GM12878 (cell line): Measurements from ENCODE around the gene CACNA2D3. TPM values are rescaled to one million over a fixed set of nuclear protein-coding genes. Genes with fewer than 3 reads are reported as not detected.

Experiments
- ATAC-seq: fragments of 200-7000 bp; cut with Tn5 transposase; 3 replicates; pipeline ENCODE4 v1.9.1; 2020; ENCODE audit warnings: mild to moderate bottlenecking, moderate library complexity
- BruUV-seq: library from RNA; stranded (reverse); fragments of 400-500 nt; replicated peaks from 2 replicates; lab custom pipeline; 2021; lab: Mats Ljungman, UMichigan
- CTCF ChIA-PET: fragments of 300-600 bp; sonication (Branson Sonifier 250); formaldehyde crosslinking; extraction: SDS; loops from one replicate; lab custom pipeline; 2021; ENCODE audit warnings: inconsistent platforms; lab: Yijun Ruan, JAX
- POLR2A ChIA-PET: fragments of 350-600 bp; formaldehyde crosslinking; extraction: SDS; loops from one replicate; lab custom pipeline; 2021; ENCODE audit warnings: inconsistent platforms; lab: Charles Lee
- RAD21 ChIA-PET: fragments of 300-600 bp; sonication (Branson Sonifier 250); formaldehyde crosslinking; loops from one replicate; lab custom pipeline; 2023; ENCODE audit warnings: antibody characterized with exemption; ENCODE audit not compliant: unreplicated experiment; lab: Charles Lee
- SMC1A ChIA-PET: fragments of 300-600 bp; sonication (Branson Sonifier 250); formaldehyde crosslinking; loops from one replicate; lab custom pipeline; 2023; ENCODE audit not compliant: unreplicated experiment, uncharacterized antibody; lab: Charles Lee
- DNase-seq: peaks from one replicate; pipeline ENCODE4 v3.0.0-alpha.2; 2011; ENCODE audit warnings: low read depth, low spot score
- FAIRE-seq: peaks from 3 replicates; lab custom pipeline; 2011; peaks lifted over from hg19 to GRCh38; lab: Jason Lieb, UNC
- H2AFZ ChIP-seq: 2 replicates; pipeline ENCODE4 v1.6.0; 2011; ENCODE audit warnings: low read depth, low read length, control low read depth; ENCODE audit not compliant: control insufficient read depth
- H3K27ac ChIP-seq: 2 replicates; pipeline ENCODE4 v1.5.1; 2011; ENCODE audit warnings: control low read depth; ENCODE audit not compliant: control insufficient read depth, insufficient read depth
- H3K27me3 ChIP-seq, 2 experiments: replicated peaks in 1 of 2; 2 replicates each; pipeline versions ENCODE4 v1.6.0 to v1.6.1; 2011; ENCODE audit warnings: low read length in 1 of 2; ENCODE audit not compliant: control insufficient read depth in 2 of 2, insufficient read depth in 2 of 2
- H3K36me3 ChIP-seq, 2 experiments: 2 replicates each; pipeline ENCODE4 v1.5.1; 2011; ENCODE audit warnings: low read length in 1 of 2; ENCODE audit not compliant: control insufficient read depth in 2 of 2, insufficient read depth in 2 of 2
- H3K4me1 ChIP-seq: 2 replicates; pipeline ENCODE4 v1.6.1; 2011; ENCODE audit warnings: mild to moderate bottlenecking, low read length, moderate library complexity, mixed read lengths; ENCODE audit not compliant: control insufficient read depth, insufficient read depth
- H3K4me2 ChIP-seq: 2 replicates; pipeline ENCODE4 v1.6.0; 2011; ENCODE audit warnings: control low read depth; ENCODE audit not compliant: control insufficient read depth, insufficient read depth
- H3K4me3 ChIP-seq: fragments of 200-600 bp; sonication (generic); 2 replicates; pipeline ENCODE4 v1.5.1; 2016
- H3K79me2 ChIP-seq: 2 replicates; pipeline ENCODE4 v1.6.0; 2011; ENCODE audit warnings: low read length; ENCODE audit not compliant: control insufficient read depth, insufficient read depth
- H3K9ac ChIP-seq: 2 replicates; pipeline ENCODE4 v1.8.0; 2011; ENCODE audit warnings: low read length, control low read depth, mixed read lengths; ENCODE audit not compliant: control insufficient read depth, insufficient read depth
- H3K9me3 ChIP-seq: replicated peaks from 3 replicates; pipeline ENCODE4 v1.5.1; 2011; ENCODE audit warnings: mild to moderate bottlenecking, low read length; ENCODE audit not compliant: control insufficient read depth, insufficient read depth
- H4K20me1 ChIP-seq: 2 replicates; pipeline ENCODE4 v1.6.0; 2011; ENCODE audit not compliant: control insufficient read depth, insufficient read depth
- CBFB ChIP-seq: IDR thresholded peaks from 2 replicates; pipeline ENCODE4 v1.6.1; 2016; ENCODE audit warnings: antibody characterized with exemption, low read depth
- CEBPB ChIP-seq, 2 experiments: fragments of 150-350 bp in 1 of 2; IDR thresholded peaks; 2 replicates each; pipeline ENCODE4 v1.6.1; 2012 to 2014; ENCODE audit warnings: low read depth in 2 of 2, low read length in 2 of 2, borderline replicate concordance in 1 of 2, inconsistent platforms in 1 of 2
- FOXK2 ChIP-seq: fragments of 450-650 bp; IDR thresholded peaks from 2 replicates; pipeline ENCODE4 v1.6.1; 2017; ENCODE audit warnings: mild to moderate bottlenecking, moderate library complexity
- KLF5 ChIP-seq: fragments of 450-650 bp; IDR thresholded peaks from 2 replicates; pipeline ENCODE4 v1.6.1; 2014; ENCODE audit warnings: mild to moderate bottlenecking; ENCODE audit not compliant: partially characterized antibody
- LARP7 ChIP-seq: fragments of 450-650 bp; IDR thresholded peaks from 2 replicates; pipeline ENCODE4 v1.6.1; 2017; ENCODE audit warnings: mild to moderate bottlenecking
- MEF2A ChIP-seq: IDR thresholded peaks from 2 replicates; pipeline ENCODE4 v1.6.1; 2011; ENCODE audit warnings: low read depth, mild to moderate bottlenecking, low read length, moderate library complexity; ENCODE audit not compliant: insufficient read depth
- NBN ChIP-seq: fragments of 450-650 bp; IDR thresholded peaks from 2 replicates; pipeline ENCODE4 v1.6.1; 2016
- PAX5 ChIP-seq: IDR thresholded peaks from 2 replicates; pipeline ENCODE4 v1.6.1; 2011; ENCODE audit warnings: low read depth, low read length, borderline replicate concordance
- POLR2AphosphoS2 ChIP-seq: IDR thresholded peaks from 2 replicates; pipeline ENCODE4 v1.6.1; 2011; ENCODE audit warnings: low read depth, mild to moderate bottlenecking, low read length, improper control_type of control experiment, moderate library complexity
- RBBP5 ChIP-seq: fragments of 200-600 bp; sonication (generic); conservative IDR thresholded peaks from 2 replicates; pipeline ENCODE4 v1.6.1; 2016
- RCOR1 ChIP-seq: conservative IDR thresholded peaks from 2 replicates; pipeline ENCODE4 v1.6.1; 2012; ENCODE audit warnings: low read depth, low read length, improper control_type of control experiment
- SRF ChIP-seq, 2 experiments: IDR thresholded peaks; 2 replicates each; pipeline ENCODE4 v1.6.1; 2011; ENCODE audit warnings: low read depth in 2 of 2, low read length in 2 of 2, mild to moderate bottlenecking in 1 of 2, moderate library complexity in 1 of 2
- ZNF207 ChIP-seq: fragments of 450-650 bp; IDR thresholded peaks from 2 replicates; pipeline ENCODE4 v1.6.1; 2014; ENCODE audit warnings: antibody characterized with exemption, mild to moderate bottlenecking, borderline replicate concordance
- ZZZ3 ChIP-seq: IDR thresholded peaks from 2 replicates; pipeline ENCODE4 v1.6.1; 2011; ENCODE audit warnings: low read depth; ENCODE audit not compliant: control insufficient read depth, insufficient read length
- WGBS: methylation state at CpG from one replicate; pipeline ENCODE4 v1.1.6; 2016; ENCODE audit warnings: low lambda C conversion rate; ENCODE audit not compliant: insufficient replicate concordance, insufficient coverage; ENCODE audit errors: missing lambda C conversion rate; 5-methylcytosine and 5-hydroxymethylcytosine counted together
- in situ Hi-C: fragments of 300-500 bp; cut with MboI; formaldehyde crosslinking; loops from 9 replicates; pipeline ENCODE4 v1.14.3; 2018; ENCODE audit warnings: mixed read lengths
- intact Hi-C: fragments of 100-400 bp; cut with micrococcal nuclease; formaldehyde crosslinking; loops from one replicate; pipeline ENCODE4 v1.14.2; 2022; ENCODE audit not compliant: unreplicated experiment
- polyA plus RNA-seq, 11 experiments: library from polyadenylated mRNA; depleted of rRNA in 4 of 11; unstranded in 6 of 11; stranded (reverse) in 5 of 11; fragments of >200 nt; fragmentation: Nextera tagmentation in 4 of 11; fragmentation: Illumina TruSeq in 1 of 11; extraction: Ambion mirVana in 4 of 11; extraction: Trizol in 1 of 11; gene quantifications; 1 replicate in 1 of 11; 2 replicates in 10 of 11; pipeline versions ENCODE4 v1.2.1 to v1.2.3, GENCODE V29; 2011 to 2016; ENCODE audit warnings: inconsistent platforms in 2 of 11, missing spikeins in 2 of 11, low read depth in 1 of 11
- total RNA-seq, 4 experiments: library from RNA; depleted of rRNA in 3 of 4; stranded (reverse); fragments of >200 nt in 3 of 4; fragmentation: Illumina TruSeq in 1 of 4; extraction: Trizol in 1 of 4; gene quantifications; 2 replicates each; pipeline versions ENCODE4 v1.2.1 to v1.2.3, GENCODE V29; 2013 to 2021
- TF ChIP-seq, protein P1 (sequence below): fragments of 450-650 bp; IDR thresholded peaks from 2 replicates; pipeline ENCODE4 v1.6.1; 2017; ENCODE audit warnings: mild to moderate bottlenecking, moderate library complexity
- TF ChIP-seq, protein P2 (sequence below): IDR thresholded peaks from 2 replicates; pipeline ENCODE4 v1.6.1; 2011; ENCODE audit warnings: low read depth, mild to moderate bottlenecking, low read length, moderate library complexity, borderline replicate concordance; ENCODE audit errors: extremely low read depth
- TF ChIP-seq, protein P3 (sequence below): IDR thresholded peaks from 2 replicates; pipeline ENCODE4 v1.6.1; 2011; ENCODE audit warnings: borderline replicate concordance, low read depth, mild to moderate bottlenecking, moderate library complexity, mixed read lengths, low read length; ENCODE audit not compliant: insufficient read depth; ENCODE audit errors: extremely low read length

The CACNA2D3 gene
- total and polyA plus RNA-seq, 10 of the 15 experiments (the other 5 are each of a cell fraction or from before 2014, with no cell fraction given) = not detected

DNA sequence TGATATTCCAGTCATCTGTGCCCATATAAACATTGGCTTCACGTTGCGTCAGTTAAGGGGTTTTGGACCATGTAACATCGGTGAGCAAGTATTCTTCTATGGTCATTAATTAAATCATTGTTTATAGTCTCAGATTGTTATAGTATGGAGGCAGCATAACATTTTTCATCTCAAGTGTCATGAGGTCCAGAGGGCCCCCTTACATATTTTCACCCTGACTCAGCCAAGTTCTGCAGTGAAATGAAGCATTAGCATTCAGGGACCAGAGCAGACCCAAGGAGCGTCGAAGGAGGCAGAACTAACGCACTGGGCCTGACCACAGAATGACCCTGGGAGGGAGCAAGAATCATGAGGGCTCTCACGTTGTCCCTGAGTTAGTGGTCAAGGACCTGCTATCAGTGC is 634.0 kb downstream of the CACNA2D3 start (continued):
- TF ChIP-seq, protein P1, sequence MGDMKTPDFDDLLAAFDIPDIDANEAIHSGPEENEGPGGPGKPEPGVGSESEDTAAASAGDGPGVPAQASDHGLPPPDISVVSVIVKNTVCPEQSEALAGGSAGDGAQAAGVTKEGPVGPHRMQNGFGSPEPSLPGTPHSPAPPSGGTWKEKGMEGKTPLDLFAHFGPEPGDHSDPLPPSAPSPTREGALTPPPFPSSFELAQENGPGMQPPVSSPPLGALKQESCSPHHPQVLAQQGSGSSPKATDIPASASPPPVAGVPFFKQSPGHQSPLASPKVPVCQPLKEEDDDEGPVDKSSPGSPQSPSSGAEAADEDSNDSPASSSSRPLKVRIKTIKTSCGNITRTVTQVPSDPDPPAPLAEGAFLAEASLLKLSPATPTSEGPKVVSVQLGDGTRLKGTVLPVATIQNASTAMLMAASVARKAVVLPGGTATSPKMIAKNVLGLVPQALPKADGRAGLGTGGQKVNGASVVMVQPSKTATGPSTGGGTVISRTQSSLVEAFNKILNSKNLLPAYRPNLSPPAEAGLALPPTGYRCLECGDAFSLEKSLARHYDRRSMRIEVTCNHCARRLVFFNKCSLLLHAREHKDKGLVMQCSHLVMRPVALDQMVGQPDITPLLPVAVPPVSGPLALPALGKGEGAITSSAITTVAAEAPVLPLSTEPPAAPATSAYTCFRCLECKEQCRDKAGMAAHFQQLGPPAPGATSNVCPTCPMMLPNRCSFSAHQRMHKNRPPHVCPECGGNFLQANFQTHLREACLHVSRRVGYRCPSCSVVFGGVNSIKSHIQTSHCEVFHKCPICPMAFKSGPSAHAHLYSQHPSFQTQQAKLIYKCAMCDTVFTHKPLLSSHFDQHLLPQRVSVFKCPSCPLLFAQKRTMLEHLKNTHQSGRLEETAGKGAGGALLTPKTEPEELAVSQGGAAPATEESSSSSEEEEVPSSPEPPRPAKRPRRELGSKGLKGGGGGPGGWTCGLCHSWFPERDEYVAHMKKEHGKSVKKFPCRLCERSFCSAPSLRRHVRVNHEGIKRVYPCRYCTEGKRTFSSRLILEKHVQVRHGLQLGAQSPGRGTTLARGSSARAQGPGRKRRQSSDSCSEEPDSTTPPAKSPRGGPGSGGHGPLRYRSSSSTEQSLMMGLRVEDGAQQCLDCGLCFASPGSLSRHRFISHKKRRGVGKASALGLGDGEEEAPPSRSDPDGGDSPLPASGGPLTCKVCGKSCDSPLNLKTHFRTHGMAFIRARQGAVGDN = no peak
- TF ChIP-seq ZNF207 = no peak
- TF ChIP-seq CBFB = no peak
- TF ChIP-seq POLR2AphosphoS2 = no peak
- no peak for TF ChIP-seq KLF5
- TF ChIP-seq RBBP5 = no peak
- no peak for TF ChIP-seq FOXK2

DNA sequence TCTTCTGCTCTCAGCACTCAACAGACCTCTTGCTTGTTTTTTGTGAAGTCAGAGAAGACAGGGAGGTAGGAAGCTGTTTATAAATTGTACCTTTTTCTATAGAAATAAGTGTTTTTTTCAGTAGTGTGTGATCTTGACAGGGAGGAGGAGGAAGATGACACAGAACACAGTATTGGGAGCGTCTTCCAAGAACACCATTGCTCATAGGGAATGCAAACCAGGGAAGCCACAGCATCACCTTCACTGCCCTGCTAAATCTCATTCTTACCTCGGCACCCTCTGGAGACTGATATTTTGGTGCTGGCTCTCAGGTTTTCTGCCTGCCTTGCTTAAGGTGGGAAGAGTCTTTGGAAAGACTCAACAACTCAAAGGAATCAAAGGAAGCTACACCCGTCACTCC is 636.1 kb downstream of the CACNA2D3 start:
- DNase-seq = no peak
- SMC1A ChIA-PET = no interaction called here

More for the DNA sequence above, 636.1 kb downstream of the CACNA2D3 start:
- no peak overlapping the region for H2AFZ ChIP-seq
- H3K79me2 ChIP-seq = no peaks in the 10 kb centered on the region
- no peaks in the 10 kb centered on the region for H3K9me3 ChIP-seq
- no peak overlapping the region for H3K27ac ChIP-seq
- H3K27me3 ChIP-seq = no peaks in the 10 kb centered on the region
- H3K4me3 ChIP-seq = no peak overlapping the region
- ATAC-seq (no peak), FAIRE-seq (no peak)
- RAD21 ChIA-PET = no interaction called here
- intact Hi-C loops (no loop called here), in situ Hi-C loops (no loop called here)
- no peaks in the 10 kb centered on the region for H3K4me1 ChIP-seq
- no peak overlapping the region for H3K4me2 ChIP-seq
- H4K20me1 ChIP-seq = no peaks in the 10 kb centered on the region
- H3K9ac ChIP-seq = no peak overlapping the region
- POLR2A ChIA-PET = no interaction called here
- H3K36me3 ChIP-seq = no peaks in the 10 kb centered on the region
- no TSS peak for BruUV-seq
- TF ChIP-seq, protein P2, sequence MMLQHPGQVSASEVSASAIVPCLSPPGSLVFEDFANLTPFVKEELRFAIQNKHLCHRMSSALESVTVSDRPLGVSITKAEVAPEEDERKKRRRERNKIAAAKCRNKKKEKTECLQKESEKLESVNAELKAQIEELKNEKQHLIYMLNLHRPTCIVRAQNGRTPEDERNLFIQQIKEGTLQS = no peak
- TF ChIP-seq MEF2A (no peak), PAX5 (no peak), RCOR1 (no peak), CEBPB (IDR thresholded peaks at IDR 0.05; ENCODE audit: borderline replicate concordance in 1 of 2, low read depth in 2 of 2, low read length in 2 of 2) (no peak), ZZZ3 (no peak), NBN (no peak), LARP7 (no peak), SRF (IDR thresholded peaks at IDR 0.05; ENCODE audit: low read depth in 2 of 2, low read length in 2 of 2) (no peak)
- TF ChIP-seq, protein P3, sequence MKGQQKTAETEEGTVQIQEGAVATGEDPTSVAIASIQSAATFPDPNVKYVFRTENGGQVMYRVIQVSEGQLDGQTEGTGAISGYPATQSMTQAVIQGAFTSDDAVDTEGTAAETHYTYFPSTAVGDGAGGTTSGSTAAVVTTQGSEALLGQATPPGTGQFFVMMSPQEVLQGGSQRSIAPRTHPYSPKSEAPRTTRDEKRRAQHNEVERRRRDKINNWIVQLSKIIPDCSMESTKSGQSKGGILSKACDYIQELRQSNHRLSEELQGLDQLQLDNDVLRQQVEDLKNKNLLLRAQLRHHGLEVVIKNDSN = no peak
- WGBS = 10% methylated on average over 3 of the region's 3 CpGs
- CTCF ChIA-PET = no interaction called here
